Bronchial epithelial cell (primary cell): Measurements from ENCODE around the gene FAM168A. TPM values are rescaled to one million over a fixed set of nuclear protein-coding genes. Genes with fewer than 3 reads are reported as not detected.
A peak's percentile ranks its signal among the peaks of the same experiment; 100 is the strongest.

Experiments used
- DNase-seq: peaks from one replicate; pipeline ENCODE4 v3.0.0-alpha.2; 2010; ENCODE audit warnings: low read depth
- FAIRE-seq: peaks from 2 replicates; lab custom pipeline; 2011; peaks lifted over from hg19 to GRCh38; lab: Jason Lieb, UNC
- H3K27me3 ChIP-seq: 2 replicates; pipeline ENCODE4 v1.5.1; 2011; ENCODE audit warnings: low read length; ENCODE audit not compliant: control insufficient read depth, insufficient read depth
- H3K36me3 ChIP-seq: 2 replicates; pipeline ENCODE4 v1.5.1; 2011; ENCODE audit warnings: low read length; ENCODE audit not compliant: control insufficient read depth, insufficient read depth
- H3K4me3 ChIP-seq: 2 replicates; pipeline ENCODE4 v1.5.1; 2011; ENCODE audit warnings: mild to moderate bottlenecking, low read depth, low read length, control low read depth
- total RNA-seq: library from RNA; depleted of rRNA; stranded (reverse); fragments of >200 nt; gene quantifications from 2 replicates; pipeline ENCODE4 v1.2.1, GENCODE V29; 2014
- TF ChIP-seq, protein P1 (sequence below): IDR thresholded peaks from 2 replicates; pipeline ENCODE4 v1.5.1; 2011; ENCODE audit warnings: mild to moderate bottlenecking, moderate library complexity, low read length, control low read depth, inconsistent platforms; ENCODE audit not compliant: insufficient read depth, severe bottlenecking

FAM168A gene
- total RNA-seq, 1 donor from 2014 or later, result 4.7 TPM

- FAIRE-seq (no peak), DNase-seq (peak; percentile 8)
- no peaks in the 10 kb centered on the region for H3K36me3 ChIP-seq
- H3K27me3 ChIP-seq, result no peaks in the 10 kb centered on the region
- TF ChIP-seq, protein P1, sequence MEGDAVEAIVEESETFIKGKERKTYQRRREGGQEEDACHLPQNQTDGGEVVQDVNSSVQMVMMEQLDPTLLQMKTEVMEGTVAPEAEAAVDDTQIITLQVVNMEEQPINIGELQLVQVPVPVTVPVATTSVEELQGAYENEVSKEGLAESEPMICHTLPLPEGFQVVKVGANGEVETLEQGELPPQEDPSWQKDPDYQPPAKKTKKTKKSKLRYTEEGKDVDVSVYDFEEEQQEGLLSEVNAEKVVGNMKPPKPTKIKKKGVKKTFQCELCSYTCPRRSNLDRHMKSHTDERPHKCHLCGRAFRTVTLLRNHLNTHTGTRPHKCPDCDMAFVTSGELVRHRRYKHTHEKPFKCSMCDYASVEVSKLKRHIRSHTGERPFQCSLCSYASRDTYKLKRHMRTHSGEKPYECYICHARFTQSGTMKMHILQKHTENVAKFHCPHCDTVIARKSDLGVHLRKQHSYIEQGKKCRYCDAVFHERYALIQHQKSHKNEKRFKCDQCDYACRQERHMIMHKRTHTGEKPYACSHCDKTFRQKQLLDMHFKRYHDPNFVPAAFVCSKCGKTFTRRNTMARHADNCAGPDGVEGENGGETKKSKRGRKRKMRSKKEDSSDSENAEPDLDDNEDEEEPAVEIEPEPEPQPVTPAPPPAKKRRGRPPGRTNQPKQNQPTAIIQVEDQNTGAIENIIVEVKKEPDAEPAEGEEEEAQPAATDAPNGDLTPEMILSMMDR, result no peak
- H3K4me3 ChIP-seq, result no peak overlapping the region
Observed at GRCh38 chr11:73612601-73613140, 14.8 kb upstream of the FAM168A start.

GRCh38 chr11:73598719-73599379, 937 bp upstream of the FAM168A start:
- Histone ChIP-seq H3K27me3 (no peaks in the 10 kb centered on the region), H3K36me3 (no peaks in the 10 kb centered on the region), H3K4me3 (peak overlapping the region; percentile 92)
- DNase-seq (no peak), FAIRE-seq (no peak)
- TF ChIP-seq, protein P1, result no peak

GRCh38 chr11:73597336-73597955, 466 bp downstream of the FAM168A start:
- DNase-seq (no peak), FAIRE-seq (no peak)
- TF ChIP-seq, protein P1, result no peak
- Histone ChIP-seq H3K36me3 (no peaks in the 10 kb centered on the region), H3K4me3 (peak overlapping the region; percentile 92), H3K27me3 (no peaks in the 10 kb centered on the region)

DNA sequence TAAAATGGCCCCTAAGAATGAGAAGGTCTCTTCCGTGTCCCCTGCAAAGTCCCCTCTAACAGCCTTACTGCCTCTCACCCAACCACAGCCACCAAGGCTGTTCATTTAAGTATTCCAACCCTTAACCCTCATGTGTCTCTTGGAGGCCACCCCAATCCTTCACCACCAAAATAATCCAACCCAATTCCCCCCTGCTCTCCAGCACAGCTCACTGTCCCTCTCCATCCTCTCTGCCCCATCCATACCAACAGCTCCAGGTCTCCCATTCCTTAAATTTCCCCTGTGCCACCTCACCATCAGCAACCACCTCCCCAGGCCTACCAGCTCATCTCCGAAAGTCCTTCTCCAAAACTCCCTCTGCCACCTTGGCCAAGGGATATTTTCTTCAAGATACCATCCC, 1.4 kb downstream of the FAM168A start:
- DNase-seq, result no peak
- Histone ChIP-seq H3K4me3 (no peak overlapping the region), H3K27me3 (no peaks in the 10 kb centered on the region), H3K36me3 (no peaks in the 10 kb centered on the region)
- TF ChIP-seq, protein P1, result no peak
- FAIRE-seq, result no peak

GRCh38 chr11:73592640-73593039, 5.3 kb downstream of the FAM168A start:
- Histone ChIP-seq H3K4me3 (no peak overlapping the region), H3K27me3 (no peaks in the 10 kb centered on the region), H3K36me3 (no peaks in the 10 kb centered on the region)
- FAIRE-seq, result no peak
- no peak for DNase-seq
- TF ChIP-seq, protein P1, result no peak
